HepG2 (cell line): Measurements from ENCODE around the gene DDRGK1. TPM values are rescaled to one million over a fixed set of nuclear protein-coding genes. Genes with fewer than 3 reads are reported as not detected.

Source experiments
- KDM2A ChIP-seq: sonication (generic); formaldehyde crosslinking; IDR thresholded peaks from 2 replicates; pipeline ENCODE4 v1.4.0; 2020; ENCODE audit warnings: low read depth, missing genetic modification reagents, borderline replicate concordance
- KMT2B ChIP-seq: IDR thresholded peaks from 2 replicates; pipeline ENCODE4 v1.6.1; 2016; ENCODE audit warnings: missing genetic modification reagents, missing compliant biosample characterization
- LCORL ChIP-seq, 2 experiments: fragments of 450-650 bp in 1 of 2; sonication (generic) in 1 of 2; formaldehyde crosslinking in 1 of 2; IDR thresholded peaks; 2 replicates each; pipeline versions ENCODE4 v1.5.0 to v1.6.1; 2017 to 2020; ENCODE audit warnings: antibody characterized with exemption in 1 of 2, missing genetic modification reagents in 1 of 2
- MEF2D ChIP-seq: sonication (generic); formaldehyde crosslinking; IDR thresholded peaks from 2 replicates; pipeline ENCODE4 v1.5.1; 2020; ENCODE audit warnings: mild to moderate bottlenecking, missing genetic modification reagents
- NCOA2 ChIP-seq: sonication (generic); formaldehyde crosslinking; IDR thresholded peaks from 2 replicates; pipeline ENCODE4 v1.8.0; 2022; ENCODE audit warnings: inconsistent platforms
- PCBP2 ChIP-seq: fragments of 200-400 bp; formaldehyde crosslinking; optimal IDR thresholded peaks from 2 replicates; pipeline ENCODE3; 2018; ENCODE audit warnings: low read length, low read depth; ENCODE audit not compliant: poor library complexity, severe bottlenecking
- RBFOX2 ChIP-seq: fragments of 200-400 bp; formaldehyde crosslinking; IDR thresholded peaks from 2 replicates; pipeline ENCODE4 v1.6.1; 2017; ENCODE audit warnings: low read depth, mild to moderate bottlenecking, low read length
- RXRA ChIP-seq: sonication (generic); formaldehyde crosslinking; IDR thresholded peaks from 2 replicates; pipeline ENCODE4 v1.5.1; 2020; ENCODE audit warnings: missing genetic modification reagents
- TIGD3 ChIP-seq: sonication (generic); formaldehyde crosslinking; IDR thresholded peaks from 2 replicates; pipeline ENCODE4 v1.5.1; 2020; ENCODE audit warnings: mild to moderate bottlenecking, missing genetic modification reagents, borderline replicate concordance
- ZNF430 ChIP-seq: sonication (generic); formaldehyde crosslinking; IDR thresholded peaks from 2 replicates; pipeline ENCODE4 v1.9.0; 2021; ENCODE audit warnings: mild to moderate bottlenecking, missing genetic modification reagents
- ZNF512B ChIP-seq: sonication (generic); formaldehyde crosslinking; IDR thresholded peaks from 2 replicates; pipeline ENCODE4 v1.5.1; 2020; ENCODE audit warnings: missing genetic modification reagents, mild to moderate bottlenecking, borderline replicate concordance
- ZNF609 ChIP-seq: sonication (generic); formaldehyde crosslinking; IDR thresholded peaks from 2 replicates; pipeline ENCODE4 v1.4.0; 2020; ENCODE audit warnings: mild to moderate bottlenecking, missing genetic modification reagents, borderline replicate concordance
- polyA plus RNA-seq, 8 experiments: library from polyadenylated mRNA; depleted of rRNA in 3 of 8; stranded (reverse) in 7 of 8; unstranded in 1 of 8; fragments of >200 nt; fragmentation: Illumina TruSeq in 4 of 8; extraction: Trizol in 4 of 8; gene quantifications; 2 replicates each; pipeline versions ENCODE4 v1.2.1 to v1.2.3, GENCODE V29; 2011 to 2016; ENCODE audit warnings: low read depth in 4 of 8, missing spikeins in 1 of 8, mixed read lengths in 1 of 8; ENCODE audit not compliant: insufficient read depth in 1 of 8
- total RNA-seq, 5 experiments: library from RNA; depleted of rRNA; stranded (reverse); fragments of >200 nt; fragmentation: Illumina TruSeq; extraction: Trizol; gene quantifications; 2 replicates each; pipeline ENCODE4 v1.2.3, GENCODE V29; 2016; ENCODE audit warnings: low read depth in 1 of 5
- TF ChIP-seq, protein P1 (sequence below): sonication (generic); formaldehyde crosslinking; IDR thresholded peaks from 2 replicates; pipeline ENCODE4 v1.8.0; 2022; ENCODE audit warnings: missing genetic modification reagents, mild to moderate bottlenecking, borderline replicate concordance

The DDRGK1 gene
- total and polyA plus RNA-seq, 2 of the 13 experiments (the other 11 are each of a cell fraction or from before 2014, with no cell fraction given): 96.7 to 149 TPM

DNA sequence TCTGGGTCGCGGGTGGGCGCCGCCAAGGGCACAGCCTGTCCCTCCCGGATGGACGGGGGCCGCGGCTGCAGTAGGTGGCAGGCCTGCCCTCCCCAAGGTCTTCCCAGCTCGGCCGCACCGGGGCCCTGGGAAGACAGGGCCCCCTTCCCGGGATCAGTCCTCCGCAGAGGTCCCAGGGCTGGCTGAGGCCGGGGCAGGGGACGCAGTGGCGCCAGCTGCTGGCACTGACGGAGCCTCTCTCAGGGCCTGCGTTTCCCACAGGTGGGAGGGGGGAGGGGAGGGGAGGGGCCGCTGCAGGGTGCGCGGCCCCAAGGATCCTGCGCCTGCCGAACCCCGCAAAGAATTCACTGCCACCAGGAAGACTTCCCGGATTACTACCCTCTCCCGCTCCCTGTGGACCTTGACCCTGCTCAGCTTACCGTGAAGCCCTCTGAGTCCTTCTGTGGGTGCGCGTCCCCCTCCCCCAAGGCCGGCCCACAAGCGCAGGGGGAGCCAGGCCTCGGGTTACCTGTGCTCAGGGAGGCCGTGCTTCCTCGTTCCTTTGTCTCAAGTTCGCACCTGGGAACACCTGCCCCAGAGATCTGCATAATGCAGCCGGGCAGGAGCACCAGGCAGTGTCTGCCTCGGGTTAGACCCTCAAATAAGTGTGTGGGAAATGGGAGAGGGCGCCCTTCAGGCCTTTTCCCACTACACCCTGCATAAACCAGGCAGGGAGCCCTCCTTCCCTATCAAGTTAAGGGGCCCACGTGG lies 36.2 kb downstream of the DDRGK1 start (continued):
- TF ChIP-seq ZNF609 (CRISPR knock-in tag) (peak; percentile 75), KMT2B (CRISPR knock-in tag) (peak; percentile 76), KDM2A (peak; percentile 93), ZNF430 (CRISPR knock-in tag) (peak; percentile 81), RXRA (CRISPR knock-in tag) (peak; percentile 81), PCBP2 (no peak), TIGD3 (CRISPR knock-in tag) (no peak), MEF2D (peak; percentile 59; the same call in 1 of the 2 replicates), ZNF512B (CRISPR knock-in tag) (peak; percentile 96; the same call in 1 of the 2 replicates), NCOA2 (CRISPR knock-in tag) (peak; percentile 59), LCORL (IDR thresholded peaks at IDR 0.05) (no peak), LCORL (CRISPR knock-in tag; IDR thresholded peaks at IDR 0.05) (peak; percentile 97), RBFOX2 (peak; percentile 66)
- TF ChIP-seq, protein P1, sequence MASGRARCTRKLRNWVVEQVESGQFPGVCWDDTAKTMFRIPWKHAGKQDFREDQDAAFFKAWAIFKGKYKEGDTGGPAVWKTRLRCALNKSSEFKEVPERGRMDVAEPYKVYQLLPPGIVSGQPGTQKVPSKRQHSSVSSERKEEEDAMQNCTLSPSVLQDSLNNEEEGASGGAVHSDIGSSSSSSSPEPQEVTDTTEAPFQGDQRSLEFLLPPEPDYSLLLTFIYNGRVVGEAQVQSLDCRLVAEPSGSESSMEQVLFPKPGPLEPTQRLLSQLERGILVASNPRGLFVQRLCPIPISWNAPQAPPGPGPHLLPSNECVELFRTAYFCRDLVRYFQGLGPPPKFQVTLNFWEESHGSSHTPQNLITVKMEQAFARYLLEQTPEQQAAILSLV: peak; percentile 58; the same call in 1 of the 2 replicates
